Heart left ventricle (tissue), 13 donors: ENCODE results near the gene STON1.

Source experiments
- POLR2A ChIP-seq, 2 donors: fragments of 450-650 bp; IDR thresholded peaks; one replicate each; pipeline ENCODE4 v1.6.1; 2017; ENCODE audit warnings: antibody characterized with exemption in 2 of 2, mild to moderate bottlenecking in 2 of 2, moderate library complexity in 2 of 2
- TF ChIP-seq, protein P1 (sequence below), 12 donors: fragments of 200-600 bp; sonication (generic) in 4 of 12; IDR thresholded peaks; one replicate each; pipeline versions ENCODE4 v1.5.0 to v1.8.0; 2018 to 2022; ENCODE audit warnings: antibody characterized with exemption in 12 of 12, mild to moderate bottlenecking in 5 of 12
- donor health status: ischemic (EF 13 %, LVEDD 7.1; RV severe dilation, severe dysfunction).
- donor health status: DM: no; HTN: yes; CAD: no.
- donor health status: DM: no; HTN: no; CAD: no.
- donor health status: ischemic (EF 25% LVEDD 6.9; RV normal size, moderate dysfunction).
- donor health status: ischemic (EF 25% LVEDD 5.7; RV mildly dilated, moderate dysfunction).
- donor health status: ischemic (EF 35%, LVEDD 5.7; RV mildly dilated, moderate dysfunction).
- donor health status: nonischemic (EF 11% LVEDD 7.7; RV severe dilation, severe dysfunction).
- donor health status: DM: yes; HTN: yes; CAD: no.
- donor health status: PGD.
- donor health status: ischemic (EF 29% LVEDD 5.4; RV normal size, mild dysfunction).
- donor health status: nonischemic (EF 23%, LVEDD 6.1; RV moderate dilation, normal function).

DNA sequence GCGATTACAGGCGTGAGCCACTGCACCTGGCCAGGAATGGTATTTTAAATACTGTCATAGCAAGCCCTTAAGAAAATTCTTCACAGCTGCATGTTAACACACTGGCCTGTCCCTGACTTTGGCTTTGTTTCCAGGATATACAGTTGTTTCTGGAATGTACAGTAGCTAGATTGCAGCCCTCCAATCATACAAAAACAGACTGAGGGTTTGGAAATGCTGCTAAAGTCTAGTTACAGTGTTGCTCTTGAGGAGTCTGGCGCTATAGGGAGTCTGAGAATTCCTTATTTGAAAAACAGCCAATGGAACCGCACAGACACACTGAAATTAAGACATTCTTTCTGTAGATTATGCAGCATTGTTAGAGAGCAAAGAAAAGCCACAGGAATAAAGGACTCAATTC lies 37.7 kb downstream of the STON1 start:
- TF ChIP-seq, protein P1, sequence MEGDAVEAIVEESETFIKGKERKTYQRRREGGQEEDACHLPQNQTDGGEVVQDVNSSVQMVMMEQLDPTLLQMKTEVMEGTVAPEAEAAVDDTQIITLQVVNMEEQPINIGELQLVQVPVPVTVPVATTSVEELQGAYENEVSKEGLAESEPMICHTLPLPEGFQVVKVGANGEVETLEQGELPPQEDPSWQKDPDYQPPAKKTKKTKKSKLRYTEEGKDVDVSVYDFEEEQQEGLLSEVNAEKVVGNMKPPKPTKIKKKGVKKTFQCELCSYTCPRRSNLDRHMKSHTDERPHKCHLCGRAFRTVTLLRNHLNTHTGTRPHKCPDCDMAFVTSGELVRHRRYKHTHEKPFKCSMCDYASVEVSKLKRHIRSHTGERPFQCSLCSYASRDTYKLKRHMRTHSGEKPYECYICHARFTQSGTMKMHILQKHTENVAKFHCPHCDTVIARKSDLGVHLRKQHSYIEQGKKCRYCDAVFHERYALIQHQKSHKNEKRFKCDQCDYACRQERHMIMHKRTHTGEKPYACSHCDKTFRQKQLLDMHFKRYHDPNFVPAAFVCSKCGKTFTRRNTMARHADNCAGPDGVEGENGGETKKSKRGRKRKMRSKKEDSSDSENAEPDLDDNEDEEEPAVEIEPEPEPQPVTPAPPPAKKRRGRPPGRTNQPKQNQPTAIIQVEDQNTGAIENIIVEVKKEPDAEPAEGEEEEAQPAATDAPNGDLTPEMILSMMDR (IDR thresholded peaks at IDR 0.05), result no peak
- no peak for TF ChIP-seq POLR2A (IDR thresholded peaks at IDR 0.05)
